Measurements from ENCODE around the gene ADCY7. TPM values are rescaled to one million over a fixed set of nuclear protein-coding genes. Genes with fewer than 3 reads are reported as not detected.
A peak's percentile ranks its signal among the peaks of the same experiment; 100 is the strongest.

The ADCY7 gene
- total and polyA plus RNA-seq, 2 donors from 2014 or later, result 0.86 to 40.5 TPM

DNA sequence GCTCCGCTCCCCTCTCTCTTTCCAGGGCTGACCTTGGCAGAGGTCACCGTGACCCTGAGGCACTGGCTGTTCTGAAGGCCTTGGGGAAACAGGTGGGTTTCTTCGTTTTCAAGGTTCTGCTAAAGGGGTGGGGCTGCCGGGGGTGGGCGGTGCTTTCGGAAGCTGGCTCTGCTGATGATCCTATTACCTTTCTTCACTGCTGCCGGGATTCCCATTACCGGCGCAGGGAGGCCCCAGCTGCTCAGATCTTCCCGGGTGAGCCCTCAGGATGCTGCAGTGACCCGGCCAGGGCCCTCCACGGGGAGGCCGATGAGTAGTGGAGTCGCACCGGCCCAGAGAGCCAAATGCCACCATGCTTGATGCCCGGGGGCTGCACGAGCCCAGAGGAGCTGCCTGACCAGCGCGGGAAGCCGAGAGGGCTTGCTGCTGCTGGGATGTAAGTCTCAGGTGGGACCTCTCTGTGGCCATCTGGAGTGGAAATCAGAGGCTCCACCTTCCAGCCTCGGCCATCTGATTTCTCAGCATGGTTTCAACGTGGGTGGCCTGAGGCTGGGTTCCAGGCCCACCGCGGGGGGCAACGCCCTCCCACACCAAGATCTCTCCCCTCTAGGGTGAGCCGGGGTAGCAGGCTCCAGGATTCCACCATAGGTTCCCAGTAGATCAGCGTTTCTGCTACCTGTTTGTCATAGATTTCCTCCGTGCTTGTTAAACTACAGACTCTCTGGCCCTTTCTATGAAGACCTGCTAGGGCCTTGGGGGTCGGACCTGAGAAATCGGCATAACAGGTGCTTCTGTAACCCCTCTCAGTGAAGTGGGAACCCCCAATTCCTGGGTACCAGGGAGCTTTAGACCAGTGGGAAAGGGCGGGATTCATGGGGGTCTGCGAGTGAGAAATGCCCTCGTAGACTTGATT lies 21.6 kb upstream of the ADCY7 start:
- Histone ChIP-seq H3K36me3 (ENCODE audit: control insufficient read depth in 2 of 3, insufficient read depth in 3 of 3, low read length in 3 of 3) (no peaks in the 10 kb centered on the region), H3K27ac (ENCODE audit: low read depth in 2 of 2, low read length in 2 of 2) (no peak overlapping the region), H3K9me3 (ENCODE audit: control insufficient read depth in 2 of 3, insufficient read depth in 1 of 3, low read length in 3 of 3) (no peaks in the 10 kb centered on the region), H3K4me1 (ENCODE audit: control insufficient read depth in 2 of 3, insufficient read depth in 2 of 3, low read depth in 1 of 3, low read length in 3 of 3) (peaks cover 0 to 7% (median 0%) of the 10 kb centered on the region in 3 donors), H3K27me3 (ENCODE audit: control insufficient read depth, insufficient read depth, low read length) (no peaks in the 10 kb centered on the region), H3K9ac (ENCODE audit: low read length in 3 of 3) (no peak overlapping the region), H3K4me3 (ENCODE audit: low read length in 3 of 3) (peak overlapping the region in 1 of 3 donors; percentile 48)
- intact Hi-C loops (cut with DNase I), result no loop called here
- no peak for FAIRE-seq
- DNase-seq, result peak in 3 of 5 donors; percentile 36 to 59 (median 38)
- TF ChIP-seq, protein P1, sequence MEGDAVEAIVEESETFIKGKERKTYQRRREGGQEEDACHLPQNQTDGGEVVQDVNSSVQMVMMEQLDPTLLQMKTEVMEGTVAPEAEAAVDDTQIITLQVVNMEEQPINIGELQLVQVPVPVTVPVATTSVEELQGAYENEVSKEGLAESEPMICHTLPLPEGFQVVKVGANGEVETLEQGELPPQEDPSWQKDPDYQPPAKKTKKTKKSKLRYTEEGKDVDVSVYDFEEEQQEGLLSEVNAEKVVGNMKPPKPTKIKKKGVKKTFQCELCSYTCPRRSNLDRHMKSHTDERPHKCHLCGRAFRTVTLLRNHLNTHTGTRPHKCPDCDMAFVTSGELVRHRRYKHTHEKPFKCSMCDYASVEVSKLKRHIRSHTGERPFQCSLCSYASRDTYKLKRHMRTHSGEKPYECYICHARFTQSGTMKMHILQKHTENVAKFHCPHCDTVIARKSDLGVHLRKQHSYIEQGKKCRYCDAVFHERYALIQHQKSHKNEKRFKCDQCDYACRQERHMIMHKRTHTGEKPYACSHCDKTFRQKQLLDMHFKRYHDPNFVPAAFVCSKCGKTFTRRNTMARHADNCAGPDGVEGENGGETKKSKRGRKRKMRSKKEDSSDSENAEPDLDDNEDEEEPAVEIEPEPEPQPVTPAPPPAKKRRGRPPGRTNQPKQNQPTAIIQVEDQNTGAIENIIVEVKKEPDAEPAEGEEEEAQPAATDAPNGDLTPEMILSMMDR (IDR thresholded peaks at IDR 0.05; ENCODE audit: borderline replicate concordance, extremely low read depth, insufficient read depth), result no peak

DNA sequence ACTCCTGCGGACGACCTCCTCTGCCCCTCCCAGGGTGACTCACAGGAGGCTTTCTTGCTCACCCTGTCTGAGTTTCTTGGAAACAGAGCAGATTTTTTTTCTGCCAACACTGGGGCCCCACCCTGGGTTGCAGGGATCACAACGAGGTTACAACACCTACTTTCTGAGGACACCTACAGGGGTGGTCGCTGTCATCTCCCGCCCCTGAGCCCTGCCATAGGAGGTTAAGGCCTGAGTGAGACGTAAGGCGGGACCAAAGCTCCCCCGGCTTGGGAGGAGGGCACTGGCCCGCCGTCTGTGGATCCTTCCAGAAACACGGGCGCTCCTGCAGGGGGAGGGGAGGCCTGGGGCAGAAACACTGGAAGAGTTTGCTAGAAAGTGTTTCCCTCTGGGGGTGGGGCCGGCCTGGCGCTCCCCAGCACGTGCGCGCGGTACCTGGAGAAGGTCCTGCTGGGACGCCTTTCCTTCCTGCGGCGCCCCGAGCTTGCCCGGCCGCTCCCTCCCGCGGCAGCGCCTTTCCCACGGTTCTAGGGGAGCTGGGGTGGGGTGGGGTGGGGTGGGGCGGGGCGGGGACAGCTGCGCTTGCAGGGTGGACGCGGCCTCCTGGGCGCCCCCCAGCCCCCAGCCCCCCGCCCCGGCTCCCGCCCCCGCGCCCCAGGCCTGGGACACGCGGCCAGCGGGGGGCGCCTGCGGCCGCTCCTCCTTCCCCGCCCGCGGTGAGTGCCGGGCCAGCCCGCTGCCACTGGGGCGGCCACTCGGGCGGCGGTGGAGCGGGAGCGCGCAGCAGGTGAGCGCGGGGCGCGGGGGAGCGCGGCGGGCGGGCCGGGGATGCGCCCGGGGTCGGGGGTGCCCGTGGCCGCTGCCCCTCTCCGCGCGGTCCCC lies 20.7 kb upstream of the ADCY7 start:
- peak overlapping the region in 1 of 3 donors; percentile 48 for H3K4me3 ChIP-seq (ENCODE audit: low read length in 3 of 3)
- no peaks in the 10 kb centered on the region for H3K27me3 ChIP-seq (ENCODE audit: control insufficient read depth, insufficient read depth, low read length)
- H3K36me3 ChIP-seq (ENCODE audit: control insufficient read depth in 2 of 3, insufficient read depth in 3 of 3, low read length in 3 of 3), result no peaks in the 10 kb centered on the region
- peaks cover 0 to 7% (median 0%) of the 10 kb centered on the region in 3 donors for H3K4me1 ChIP-seq (ENCODE audit: control insufficient read depth in 2 of 3, insufficient read depth in 2 of 3, low read depth in 1 of 3, low read length in 3 of 3)
- no peak overlapping the region for H3K27ac ChIP-seq (ENCODE audit: low read depth in 2 of 2, low read length in 2 of 2)
- TF ChIP-seq, protein P1 (IDR thresholded peaks at IDR 0.05; ENCODE audit: borderline replicate concordance, extremely low read depth, insufficient read depth), result peak; percentile 19
- FAIRE-seq (no peak), DNase-seq (peak; percentile 39 to 82 (median 70))
- no peaks in the 10 kb centered on the region for H3K9me3 ChIP-seq (ENCODE audit: control insufficient read depth in 2 of 3, insufficient read depth in 1 of 3, low read length in 3 of 3)
- intact Hi-C loops (cut with DNase I), result no loop called here
- H3K9ac ChIP-seq (ENCODE audit: low read length in 3 of 3), result no peak overlapping the region

- no peaks in the 10 kb centered on the region for H3K27me3 ChIP-seq (ENCODE audit: control insufficient read depth, insufficient read depth, low read length)
- intact Hi-C loops (cut with DNase I), result no loop called here
- no peak overlapping the region for H3K9ac ChIP-seq (ENCODE audit: low read length in 3 of 3)
- DNase-seq (peak in 3 of 5 donors; percentile 42 to 83 (median 45)), FAIRE-seq (no peak)
- H3K4me1 ChIP-seq (ENCODE audit: control insufficient read depth in 2 of 3, insufficient read depth in 2 of 3, low read depth in 1 of 3, low read length in 3 of 3), result peaks cover 0 to 7% (median 0%) of the 10 kb centered on the region in 3 donors
- H3K4me3 ChIP-seq (ENCODE audit: low read length in 3 of 3), result peak overlapping the region in 1 of 3 donors; percentile 29
- no peak overlapping the region for H3K27ac ChIP-seq (ENCODE audit: low read depth in 2 of 2, low read length in 2 of 2)
- H3K9me3 ChIP-seq (ENCODE audit: control insufficient read depth in 2 of 3, insufficient read depth in 1 of 3, low read length in 3 of 3), result no peaks in the 10 kb centered on the region
- TF ChIP-seq, protein P1 (IDR thresholded peaks at IDR 0.05; ENCODE audit: borderline replicate concordance, extremely low read depth, insufficient read depth), result no peak
- no peaks in the 10 kb centered on the region for H3K36me3 ChIP-seq (ENCODE audit: control insufficient read depth in 2 of 3, insufficient read depth in 3 of 3, low read length in 3 of 3)
Observed at GRCh38 chr16:50246299-50247122, 19.8 kb upstream of the ADCY7 start.

Data from kidney (tissue), 14 donors.